C4-2B (cell line): ENCODE data around the gene PDCD7.
"Not testable (repeated sequence)": the region's sequence is repeated elsewhere in the genome, so short reads cannot be mapped to it uniquely, and the experiment has no call there.

Experiments used
- H3K27ac ChIP-seq: fragments of 450-650 bp; 2 replicates; pipeline ENCODE4 v1.5.1; 2017
- CTCF ChIP-seq: fragments of 450-650 bp; conservative IDR thresholded peaks from 2 replicates; pipeline ENCODE4 v1.5.1; 2017; ENCODE audit warnings: mild to moderate bottlenecking
- ZFX ChIP-seq: fragments of 450-650 bp; IDR thresholded peaks from 2 replicates; pipeline ENCODE4 v1.6.1; 2017

The PDCD7 gene

DNA sequence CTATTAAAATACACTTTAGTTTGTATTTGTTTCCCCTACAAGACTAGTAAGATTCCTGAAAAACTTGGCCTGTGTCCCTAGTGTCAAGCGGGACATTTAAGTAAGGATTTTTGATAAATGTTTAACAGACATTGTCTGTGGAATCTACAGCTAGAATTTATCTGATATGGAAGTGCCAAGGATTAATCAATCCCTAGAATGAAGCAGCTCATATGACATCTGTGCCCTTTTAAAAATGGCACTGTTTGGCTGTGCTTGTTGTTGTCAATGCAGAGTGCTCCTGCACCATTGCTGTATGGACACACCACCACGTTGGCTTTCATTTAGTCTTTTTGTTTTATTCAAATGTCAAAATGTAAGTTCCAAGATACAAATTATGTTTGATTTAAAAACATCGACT lies 14.3 kb upstream of the PDCD7 start:
- TF ChIP-seq ZFX (no peak), CTCF (no peak)
- H3K27ac ChIP-seq: no peak overlapping the region

GRCh38 chr15:65146438-65146837 lies 12.8 kb upstream of the PDCD7 start:
- H3K27ac ChIP-seq: no peak overlapping the region
- TF ChIP-seq CTCF: no peak
- no peak for TF ChIP-seq ZFX

GRCh38 chr15:65138631-65139030 lies 5.0 kb upstream of the PDCD7 start:
- H3K27ac ChIP-seq: not testable (repeated sequence)

DNA sequence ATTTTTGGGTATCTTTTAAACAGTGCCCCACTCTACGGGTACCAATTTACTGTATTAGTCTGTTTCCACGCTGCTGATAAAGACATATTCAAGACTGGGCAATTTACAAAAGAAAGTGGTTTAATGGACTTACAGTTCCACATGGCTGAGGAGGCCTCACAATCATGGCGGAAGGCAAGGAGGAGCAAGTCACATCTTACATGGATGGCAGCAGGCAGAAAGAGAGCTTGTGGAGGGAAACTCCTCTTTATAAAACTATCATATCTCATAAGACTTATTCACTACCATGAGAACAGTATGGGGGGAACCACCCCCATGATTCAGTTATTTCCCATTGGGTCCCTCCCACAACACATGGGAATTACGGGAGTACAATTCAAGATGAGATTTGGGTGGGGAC lies 4.3 kb upstream of the PDCD7 start:
- not testable (repeated sequence) for H3K27ac ChIP-seq

- not testable (repeated sequence) for H3K27ac ChIP-seq
Observed at GRCh38 chr15:65137089-65137488, 3.5 kb upstream of the PDCD7 start.

- no peak for TF ChIP-seq ZFX
- TF ChIP-seq CTCF: no peak
- peak overlapping the region; percentile 70; the same call in 1 of the 2 replicates for H3K27ac ChIP-seq
Observed at GRCh38 chr15:65134538-65134937, 930 bp upstream of the PDCD7 start.

DNA sequence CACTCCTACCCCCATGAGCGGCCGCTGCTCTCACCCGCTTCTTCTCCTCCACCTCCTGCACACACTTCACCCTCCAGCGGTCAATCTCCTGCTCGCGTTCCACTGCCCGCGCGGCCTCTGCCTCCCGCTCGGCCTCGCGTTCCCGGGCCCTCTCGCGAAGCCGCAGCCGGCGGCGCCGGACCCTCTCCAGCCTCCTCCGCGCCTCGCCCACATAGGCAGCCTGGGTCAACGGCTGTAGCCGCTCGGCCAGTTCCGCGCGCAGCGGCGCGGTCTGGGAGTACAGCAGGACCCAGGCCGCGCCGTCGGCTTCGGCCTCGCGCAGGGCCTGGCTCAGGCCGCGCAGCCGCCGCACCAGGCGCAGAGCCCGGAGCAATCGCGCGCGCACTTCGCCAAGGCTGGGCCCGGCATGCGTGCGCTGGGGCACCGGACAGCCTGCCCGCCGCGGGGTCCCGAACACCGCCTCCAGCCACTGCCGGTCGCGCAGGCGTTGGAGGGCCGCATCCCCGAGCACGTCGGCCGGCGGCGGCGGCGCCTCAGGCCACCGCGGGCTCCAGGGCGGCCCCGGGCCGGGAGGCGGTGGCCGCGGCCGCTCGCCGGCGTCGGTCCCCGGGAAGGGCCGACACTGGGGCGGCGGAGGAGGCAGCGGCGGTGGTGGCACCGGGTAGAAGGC lies 595 bp downstream of the PDCD7 start:
- TF ChIP-seq CTCF: no peak; the same call in 1 of the 2 replicates
- peak; percentile 100 for TF ChIP-seq ZFX
- peak overlapping the region; percentile 70 for H3K27ac ChIP-seq

DNA sequence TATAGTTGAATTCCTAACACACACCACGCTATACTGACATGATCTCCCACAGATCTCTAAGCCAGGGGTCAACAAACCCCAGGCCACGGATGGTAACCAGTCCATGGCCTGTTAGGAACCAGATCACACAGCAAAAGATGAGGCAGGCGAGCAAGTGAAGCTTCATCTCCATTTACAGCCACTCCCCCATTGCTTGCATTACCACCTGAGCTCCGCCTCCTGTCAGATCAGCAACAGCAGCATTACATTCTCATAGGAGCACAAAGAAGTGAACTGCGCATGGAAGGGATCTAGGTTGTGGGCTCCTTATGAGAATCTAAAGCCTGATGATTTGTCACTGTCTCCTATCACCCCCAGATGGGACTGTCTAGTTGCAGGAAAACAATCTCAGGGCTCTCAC lies 2.7 kb downstream of the PDCD7 start:
- H3K27ac ChIP-seq: no peak overlapping the region
- no peak for TF ChIP-seq CTCF
- no peak for TF ChIP-seq ZFX

DNA sequence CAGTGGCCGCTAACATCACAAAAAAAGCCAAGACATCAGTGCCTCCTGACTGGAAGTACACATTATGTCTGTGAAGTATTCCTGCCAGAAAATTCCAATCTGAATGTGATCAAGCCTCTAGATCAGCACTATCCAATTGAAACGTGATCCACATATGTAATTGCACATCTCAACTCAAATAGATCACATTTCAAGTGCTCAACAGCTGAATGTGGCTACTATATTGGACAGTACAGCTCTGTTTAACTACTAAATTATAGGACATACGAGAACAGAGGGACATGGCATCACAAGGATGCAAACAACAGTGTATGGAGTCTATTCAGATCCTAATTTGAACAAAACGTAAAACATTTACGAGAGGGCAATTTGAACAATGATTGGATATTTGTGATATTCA lies 18.1 kb downstream of the PDCD7 start:
- TF ChIP-seq CTCF (no peak), ZFX (no peak)
- no peak overlapping the region for H3K27ac ChIP-seq
